Hepatic stellate cell (primary cell): ENCODE data around the gene MEGF8.
"Not testable (repeated sequence)": the region's sequence is repeated elsewhere in the genome, so short reads cannot be mapped to it uniquely, and the experiment has no call there.

ENCODE experiments used
- DNase-seq: peaks from one replicate; pipeline ENCODE4 v3.0.0; 2011; ENCODE audit warnings: low spot score

Gene MEGF8

DNA sequence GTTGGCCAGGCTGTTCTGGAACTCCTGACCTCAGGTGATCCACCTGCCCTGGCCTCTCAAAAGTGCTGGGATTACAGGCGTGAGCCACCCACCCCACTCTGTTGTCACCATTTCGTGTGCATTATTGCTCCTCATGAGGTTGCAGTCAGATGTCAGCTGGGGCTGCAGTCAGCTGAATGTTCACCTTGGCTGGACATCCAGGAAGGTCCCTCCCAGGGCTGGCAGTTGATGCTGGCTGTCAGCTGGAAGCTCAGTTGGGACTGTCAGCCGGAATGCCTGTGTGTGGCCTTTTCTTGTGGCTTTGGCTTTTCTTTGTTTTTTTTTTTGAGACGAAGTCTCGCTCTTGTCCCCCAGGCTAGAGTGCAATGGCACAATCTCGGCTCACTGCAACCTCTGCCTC lies 6.6 kb downstream of the MEGF8 start:
- no peak for DNase-seq

- no peak for DNase-seq
Observed at GRCh38 chr19:42333018-42333417, 7.6 kb downstream of the MEGF8 start.

DNA sequence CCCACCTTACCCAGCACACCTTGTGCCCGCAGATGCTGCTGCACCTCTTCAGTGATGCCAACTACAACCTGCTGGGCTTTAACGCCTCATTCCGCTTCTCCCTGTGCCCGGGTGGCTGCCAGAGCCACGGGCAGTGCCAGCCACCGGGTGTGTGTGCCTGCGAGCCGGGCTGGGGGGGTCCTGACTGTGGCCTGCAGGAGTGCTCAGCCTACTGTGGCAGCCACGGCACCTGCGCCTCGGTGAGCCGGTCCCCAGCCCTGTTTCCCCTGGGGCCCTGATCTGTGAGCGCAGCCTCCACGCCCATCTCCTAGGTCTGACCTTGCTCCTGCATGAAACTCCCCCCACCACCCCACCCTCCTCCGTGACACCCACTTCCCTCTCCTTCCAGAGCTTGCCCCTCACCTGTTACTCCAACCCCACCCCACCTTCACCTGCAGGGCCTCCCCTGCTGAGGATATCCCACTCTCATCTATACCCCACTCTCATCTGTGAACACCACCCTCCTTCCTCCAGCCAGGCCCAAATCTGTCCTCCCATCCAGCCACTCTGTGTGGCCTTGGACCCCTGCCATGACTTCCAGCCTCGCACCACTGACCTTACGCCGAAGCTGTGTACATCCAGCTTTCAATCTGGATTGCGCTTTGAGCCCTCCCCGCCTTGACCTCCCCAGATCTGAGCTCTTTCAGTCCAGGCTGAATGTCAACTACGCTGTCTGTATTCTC lies 8.7 kb downstream of the MEGF8 start:
- DNase-seq = no peak

- no peak for DNase-seq
Observed at GRCh38 chr19:42334697-42335373, 9.4 kb downstream of the MEGF8 start.

DNA sequence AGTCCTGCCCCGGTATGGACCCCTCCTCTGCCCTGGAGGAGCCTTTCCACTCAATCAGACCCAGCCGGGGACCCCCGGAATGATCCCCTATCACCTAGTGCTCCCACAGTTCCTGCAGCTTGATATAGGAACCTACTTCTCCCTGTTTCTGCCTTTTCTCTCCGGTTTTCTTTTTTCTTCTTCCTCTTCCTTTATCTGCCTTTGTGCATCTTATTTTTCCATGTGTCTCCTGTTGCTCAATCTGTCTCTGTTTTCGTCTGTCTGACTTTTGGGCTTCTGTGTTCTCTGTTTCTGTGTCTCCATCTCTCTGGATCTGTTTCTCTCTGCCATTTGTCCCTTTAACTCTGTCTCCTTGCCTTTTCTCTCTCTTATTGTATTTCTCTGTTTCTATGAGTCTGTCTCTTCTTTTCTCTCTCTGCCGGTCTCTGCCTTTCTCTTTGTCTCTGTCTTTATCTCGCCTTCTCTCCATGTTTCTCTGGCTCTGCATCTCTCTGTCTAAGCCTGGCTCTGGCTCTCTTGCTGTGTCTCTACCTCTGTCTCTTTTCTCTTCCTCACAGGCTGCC lies 10.0 kb downstream of the MEGF8 start:
- DNase-seq = no peak

DNA sequence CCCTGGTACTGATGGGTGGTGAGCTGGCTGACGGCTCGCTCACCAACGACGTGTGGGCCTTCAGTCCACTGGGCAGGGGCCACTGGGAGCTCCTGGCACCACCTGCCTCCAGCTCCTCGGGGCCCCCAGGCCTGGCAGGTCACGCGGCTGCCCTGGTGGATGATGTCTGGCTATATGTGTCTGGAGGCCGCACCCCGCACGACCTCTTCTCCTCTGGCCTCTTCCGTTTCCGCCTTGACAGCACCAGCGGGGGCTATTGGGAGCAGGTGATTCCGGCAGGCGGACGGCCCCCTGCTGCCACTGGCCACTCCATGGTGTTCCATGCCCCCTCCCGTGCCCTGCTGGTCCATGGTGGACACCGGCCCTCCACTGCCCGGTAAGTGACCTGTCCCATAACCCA lies 10.5 kb downstream of the MEGF8 start:
- DNase-seq = no peak

- not testable (repeated sequence) for DNase-seq
Observed at GRCh38 chr19:42339126-42339860, 13.9 kb downstream of the MEGF8 start.

GRCh38 chr19:42339922-42340321 lies 14.5 kb downstream of the MEGF8 start:
- DNase-seq = not testable (repeated sequence)

DNA sequence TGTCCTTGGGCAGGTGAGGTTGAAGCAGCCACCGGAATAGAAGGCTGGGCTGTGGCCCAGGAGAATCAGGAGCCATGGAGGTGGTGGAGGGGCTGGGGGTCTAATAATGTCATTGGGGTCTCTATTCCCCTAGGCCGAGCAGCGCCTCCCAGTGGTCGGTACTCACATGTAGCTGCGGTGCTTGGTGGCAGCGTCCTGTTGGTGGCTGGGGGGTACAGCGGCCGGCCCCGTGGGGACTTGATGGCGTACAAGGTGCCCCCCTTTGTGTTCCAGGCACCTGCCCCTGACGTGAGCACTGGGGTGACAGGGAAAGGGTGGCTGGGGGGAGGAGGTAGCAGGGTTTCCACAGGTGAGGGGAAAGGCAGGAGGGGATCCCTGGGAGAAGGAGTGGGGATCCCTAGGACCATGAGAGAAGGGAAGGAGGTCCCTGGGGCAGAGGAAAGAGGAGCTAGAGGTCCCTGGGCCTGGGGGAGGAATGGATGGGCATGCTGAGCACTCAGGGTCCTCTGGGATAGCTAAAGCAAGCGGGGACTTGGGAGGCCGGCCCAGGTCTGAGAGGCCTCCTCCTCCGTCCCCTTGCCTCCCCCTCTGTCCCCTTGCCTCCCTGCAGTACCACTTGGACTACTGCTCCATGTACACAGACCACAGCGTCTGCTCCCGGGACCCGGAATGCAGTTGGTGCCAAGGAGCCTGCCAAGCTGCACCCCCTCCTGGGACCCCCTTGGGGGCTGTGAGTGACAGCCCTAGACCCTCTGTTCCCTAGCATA lies 18.1 kb downstream of the MEGF8 start:
- no peak for DNase-seq

DNA sequence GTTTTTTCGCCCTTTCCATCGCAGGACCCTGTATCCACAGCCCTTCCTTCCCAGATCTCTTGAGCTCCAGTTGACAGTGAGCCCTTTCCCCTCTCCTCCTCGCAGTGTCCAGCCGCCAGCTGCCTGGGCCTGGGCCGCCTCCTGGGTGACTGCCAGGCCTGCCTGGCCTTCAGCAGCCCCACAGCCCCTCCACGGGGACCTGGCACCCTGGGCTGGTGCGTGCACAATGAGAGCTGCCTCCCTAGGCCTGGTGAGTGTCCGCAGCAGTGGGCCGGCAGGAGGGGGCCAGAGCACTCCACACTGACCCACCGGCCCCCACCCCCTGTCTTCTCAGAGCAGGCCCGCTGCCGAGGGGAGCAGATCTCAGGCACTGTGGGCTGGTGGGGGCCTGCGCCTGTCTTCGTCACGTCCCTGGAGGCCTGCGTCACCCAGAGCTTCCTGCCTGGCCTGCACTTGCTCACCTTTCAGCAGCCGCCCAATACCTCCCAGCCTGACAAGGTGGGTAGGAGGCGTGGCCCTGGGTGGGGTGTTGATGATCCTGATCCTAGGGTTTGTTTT lies 19.0 kb downstream of the MEGF8 start:
- no peak for DNase-seq

GRCh38 chr19:42345191-42345812 lies 19.9 kb downstream of the MEGF8 start:
- DNase-seq = no peak

GRCh38 chr19:42348211-42348610 lies 22.8 kb downstream of the MEGF8 start:
- no peak for DNase-seq

DNA sequence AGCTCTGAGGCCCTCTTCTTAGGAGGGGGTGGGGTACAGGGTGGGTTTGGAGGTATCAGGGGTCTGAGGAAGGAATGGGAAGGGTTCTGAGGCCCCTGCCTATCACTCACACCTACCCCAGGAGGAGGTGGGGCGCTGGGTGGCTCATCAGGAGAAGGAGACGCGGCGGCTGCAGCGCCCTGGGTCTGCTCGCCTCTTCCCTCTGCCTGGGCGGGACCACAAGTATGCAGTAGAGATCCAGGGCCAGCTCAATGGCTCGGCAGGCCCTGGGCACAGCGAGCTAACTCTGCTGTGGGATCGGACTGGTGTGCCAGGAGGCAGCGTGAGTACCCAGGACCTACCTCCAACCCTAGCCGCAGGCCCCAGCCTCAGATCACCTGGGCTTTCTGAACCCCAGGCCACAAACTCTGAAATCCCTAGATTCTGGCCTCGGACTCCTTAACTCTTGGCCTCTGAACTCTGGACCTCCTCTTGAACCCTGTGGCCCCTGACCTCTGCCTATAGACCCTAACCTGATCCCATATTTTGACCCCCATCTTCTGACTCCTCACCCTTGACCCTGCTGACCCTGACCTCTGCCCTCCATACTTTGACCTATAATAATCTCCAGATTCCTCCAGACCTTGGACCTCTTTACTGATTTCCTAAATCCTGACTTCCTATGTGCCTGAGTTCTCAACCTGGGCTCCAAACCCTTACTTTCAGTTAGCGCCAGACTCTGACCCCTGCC lies 24.1 kb downstream of the MEGF8 start:
- no peak for DNase-seq

- no peak for DNase-seq
Observed at GRCh38 chr19:42350417-42350816, 25.0 kb downstream of the MEGF8 start.

- DNase-seq = no peak
Observed at GRCh38 chr19:42351079-42351735, 25.8 kb downstream of the MEGF8 start.

DNA sequence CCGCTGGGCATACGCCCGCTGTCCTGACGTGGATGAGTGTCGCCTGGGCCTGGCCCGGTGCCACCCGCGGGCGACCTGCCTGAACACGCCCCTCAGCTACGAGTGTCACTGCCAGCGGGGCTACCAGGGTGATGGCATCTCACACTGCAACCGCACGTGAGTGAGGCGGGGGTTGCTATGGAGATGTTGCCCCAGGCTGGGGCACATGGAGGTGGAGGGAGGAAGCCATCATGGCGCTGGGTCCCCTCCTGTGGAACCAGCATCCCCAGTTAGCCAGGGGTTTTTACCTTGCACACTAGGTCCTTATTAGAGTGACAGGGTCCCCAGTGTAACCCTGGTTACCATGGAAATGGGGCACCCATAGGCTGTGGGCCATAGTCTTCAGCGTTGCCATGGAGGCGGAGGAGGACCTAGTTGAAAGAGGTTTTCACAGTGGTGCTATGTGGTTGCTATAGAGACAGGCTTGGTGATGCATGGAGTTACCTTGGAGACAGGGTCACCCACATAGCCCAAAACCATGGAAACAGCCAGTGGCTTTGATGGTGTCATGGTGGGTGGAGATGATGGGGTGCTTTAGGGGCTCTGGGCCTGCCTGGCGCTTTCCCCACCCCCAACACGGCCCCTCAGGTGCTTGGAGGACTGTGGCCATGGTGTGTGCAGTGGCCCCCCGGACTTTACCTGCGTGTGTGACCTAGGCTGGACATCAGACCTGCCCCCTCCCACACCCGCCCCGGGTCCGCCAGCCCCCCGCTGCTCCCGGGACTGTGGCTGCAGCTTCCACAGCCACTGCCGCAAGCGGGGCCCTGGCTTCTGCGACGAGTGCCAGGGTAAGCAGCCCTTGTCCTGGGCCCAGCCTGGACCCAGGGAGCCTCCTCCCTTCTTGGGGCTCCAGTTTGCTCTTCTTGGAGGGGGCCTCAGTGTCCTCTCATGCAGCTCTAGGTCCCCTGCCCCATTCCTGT lies 27.1 kb downstream of the MEGF8 start:
- DNase-seq = peak; percentile 29

DNA sequence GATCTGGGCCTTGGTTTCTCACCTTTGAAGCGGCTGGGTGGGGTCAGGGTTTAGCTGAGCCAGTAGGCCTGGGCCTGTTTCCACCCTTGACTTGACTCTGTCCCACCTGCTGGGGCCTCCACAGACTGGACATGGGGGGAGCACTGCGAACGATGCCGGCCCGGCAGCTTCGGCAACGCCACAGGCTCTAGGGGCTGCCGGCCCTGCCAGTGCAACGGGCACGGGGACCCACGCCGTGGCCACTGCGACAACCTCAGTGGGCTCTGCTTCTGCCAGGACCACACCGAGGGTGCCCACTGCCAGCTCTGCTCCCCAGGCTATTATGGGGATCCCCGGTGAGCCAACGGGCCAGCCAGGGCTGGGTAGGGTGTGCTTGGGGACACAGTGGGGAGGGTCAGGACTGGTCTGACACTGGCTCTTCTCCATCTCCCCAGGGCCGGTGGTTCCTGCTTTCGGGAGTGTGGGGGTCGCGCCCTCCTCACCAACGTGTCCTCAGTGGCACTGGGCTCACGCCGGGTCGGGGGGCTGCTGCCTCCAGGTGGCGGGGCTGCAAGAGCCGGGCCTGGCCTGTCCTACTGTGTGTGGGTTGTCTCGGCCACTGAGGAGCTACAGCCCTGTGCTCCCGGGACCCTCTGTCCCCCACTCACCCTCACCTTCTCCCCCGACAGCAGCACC lies 28.0 kb downstream of the MEGF8 start:
- DNase-seq = no peak

GRCh38 chr19:42355896-42356295 lies 30.5 kb downstream of the MEGF8 start:
- DNase-seq = no peak
